OCI-LY1 (cell line): ENCODE data around the gene BET1.

Experiments used
- EZH2 ChIP-seq: fragments of 200-600 bp; sonication (generic), shearing (Covaris generic); IDR thresholded peaks from 2 replicates; pipeline ENCODE4 v1.8.0; 2017; ENCODE audit warnings: borderline replicate concordance, mixed run types, mild to moderate bottlenecking, antibody characterized with exemption, low read length, moderate library complexity, mixed read lengths
- TF ChIP-seq, protein P1 (sequence below): fragments of 200-600 bp; sonication (generic), shearing (Covaris generic); IDR thresholded peaks from 2 replicates; pipeline ENCODE4 v1.5.1; 2017; ENCODE audit warnings: mild to moderate bottlenecking, antibody characterized with exemption, low read length, moderate library complexity, mixed read lengths

DNA sequence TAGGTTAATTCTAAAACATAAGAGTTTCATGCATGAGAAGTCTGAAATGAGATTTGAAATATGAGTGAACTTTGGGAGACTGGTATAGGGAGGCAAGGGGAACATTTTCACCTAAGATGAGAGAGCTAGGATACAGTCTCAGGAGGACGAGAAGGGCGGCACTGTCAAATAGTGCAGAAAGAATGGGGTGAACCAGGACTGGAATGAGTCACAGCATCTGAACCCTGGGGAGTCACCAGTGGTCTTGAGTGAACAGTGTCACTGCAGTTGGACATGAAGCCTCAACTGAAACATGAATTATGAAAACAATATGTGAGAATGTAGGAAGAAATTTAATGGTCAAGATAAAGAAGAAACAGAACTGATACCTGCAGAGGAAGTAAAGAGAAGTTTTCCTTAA, 48.9 kb downstream of the BET1 start:
- TF ChIP-seq, protein P1, sequence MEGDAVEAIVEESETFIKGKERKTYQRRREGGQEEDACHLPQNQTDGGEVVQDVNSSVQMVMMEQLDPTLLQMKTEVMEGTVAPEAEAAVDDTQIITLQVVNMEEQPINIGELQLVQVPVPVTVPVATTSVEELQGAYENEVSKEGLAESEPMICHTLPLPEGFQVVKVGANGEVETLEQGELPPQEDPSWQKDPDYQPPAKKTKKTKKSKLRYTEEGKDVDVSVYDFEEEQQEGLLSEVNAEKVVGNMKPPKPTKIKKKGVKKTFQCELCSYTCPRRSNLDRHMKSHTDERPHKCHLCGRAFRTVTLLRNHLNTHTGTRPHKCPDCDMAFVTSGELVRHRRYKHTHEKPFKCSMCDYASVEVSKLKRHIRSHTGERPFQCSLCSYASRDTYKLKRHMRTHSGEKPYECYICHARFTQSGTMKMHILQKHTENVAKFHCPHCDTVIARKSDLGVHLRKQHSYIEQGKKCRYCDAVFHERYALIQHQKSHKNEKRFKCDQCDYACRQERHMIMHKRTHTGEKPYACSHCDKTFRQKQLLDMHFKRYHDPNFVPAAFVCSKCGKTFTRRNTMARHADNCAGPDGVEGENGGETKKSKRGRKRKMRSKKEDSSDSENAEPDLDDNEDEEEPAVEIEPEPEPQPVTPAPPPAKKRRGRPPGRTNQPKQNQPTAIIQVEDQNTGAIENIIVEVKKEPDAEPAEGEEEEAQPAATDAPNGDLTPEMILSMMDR, result no peak
- no peak for TF ChIP-seq EZH2
